Endometrium (tissue), 2 donors: Measurements from ENCODE around the gene ATAD3A.

Experiments
- FAIRE-seq: peaks from 2 replicates; lab custom pipeline; 2012; peaks lifted over from hg19 to GRCh38; lab: Jason Lieb, UNC
- donor health status: control.
- donor health status: control.

Gene ATAD3A

DNA sequence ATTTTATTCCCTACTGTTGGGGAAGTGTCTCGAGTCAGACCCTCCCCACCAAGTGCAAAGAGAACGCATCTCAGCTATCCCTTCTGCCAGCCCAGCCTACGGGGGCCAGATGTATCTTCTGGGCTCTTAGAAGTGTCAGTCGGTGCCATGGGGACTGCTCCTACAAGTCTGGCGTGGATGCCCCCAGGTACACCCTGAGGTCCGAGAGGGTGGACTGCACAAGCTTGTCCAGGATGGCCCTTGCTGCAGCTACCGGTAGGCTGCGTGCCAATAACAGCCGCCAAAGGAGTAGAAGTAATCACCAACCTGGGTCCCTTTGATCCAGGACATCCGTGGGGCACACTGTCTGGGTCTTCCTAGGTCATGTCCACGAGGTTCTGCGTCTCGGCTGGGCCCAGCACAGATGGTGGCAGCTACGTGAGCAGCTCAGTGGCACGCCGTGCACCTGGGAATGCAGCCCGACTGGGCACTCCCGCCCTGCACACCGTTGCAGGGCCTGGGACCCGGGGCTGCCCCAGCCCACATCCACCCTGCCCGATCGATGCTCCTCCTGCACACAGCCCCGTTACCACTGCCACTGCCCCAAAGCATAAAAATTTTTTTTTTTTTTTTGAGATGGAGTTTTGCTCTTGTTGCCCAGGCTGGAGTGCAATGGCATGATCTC lies 71.5 kb downstream of the ATAD3A start:
- FAIRE-seq = no peak
